NCI-H226 (cell line): ENCODE results near the gene KMT2C.

Source experiments
- DNase-seq: peaks from one replicate; pipeline ENCODE4 v3.0.0-alpha.2; 2015

KMT2C gene

DNA sequence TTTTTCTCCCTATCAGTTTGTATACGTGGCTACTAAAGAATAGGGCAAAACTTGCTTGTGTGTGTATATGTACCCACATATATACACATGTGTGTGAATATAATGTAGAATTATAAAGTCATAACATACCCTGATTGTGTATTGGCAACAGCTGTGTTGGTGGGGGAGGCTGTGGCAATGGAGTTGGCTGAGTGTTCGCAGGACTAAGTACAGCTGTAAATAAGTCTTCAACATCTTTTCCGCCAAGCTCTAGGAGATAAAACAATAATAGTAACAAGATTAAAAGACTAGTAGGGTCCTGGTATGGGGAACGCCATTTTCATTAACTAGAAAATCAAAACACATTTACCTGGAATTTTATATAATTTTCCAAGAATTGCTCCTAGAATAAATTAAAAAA lies 241.9 kb downstream of the KMT2C start:
- DNase-seq: no peak

GRCh38 chr7:152189061-152189460 lies 246.7 kb downstream of the KMT2C start:
- DNase-seq: no peak

- no peak for DNase-seq
These were observed 250.2 kb downstream of the KMT2C start for GRCh38 chr7:152185558-152185957.

DNA sequence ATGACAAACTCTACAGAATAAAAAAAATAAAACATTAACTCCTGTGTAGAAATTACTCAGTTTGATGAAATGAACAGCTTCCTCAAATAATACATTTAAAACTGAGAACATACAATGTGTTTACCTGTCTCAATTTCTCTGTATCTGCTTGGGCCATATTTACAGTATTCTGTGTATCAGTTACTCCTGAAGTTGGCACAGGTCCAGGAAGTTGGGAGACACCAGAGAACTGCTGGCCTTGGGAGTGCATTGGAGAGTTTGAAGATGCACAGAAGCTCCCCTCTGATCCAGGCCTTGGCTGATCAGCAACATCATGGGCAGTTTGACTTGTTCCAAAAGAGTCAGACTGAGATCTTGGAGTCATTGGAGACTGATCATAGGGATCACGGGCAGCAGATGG lies 255.2 kb downstream of the KMT2C start:
- no peak for DNase-seq

DNA sequence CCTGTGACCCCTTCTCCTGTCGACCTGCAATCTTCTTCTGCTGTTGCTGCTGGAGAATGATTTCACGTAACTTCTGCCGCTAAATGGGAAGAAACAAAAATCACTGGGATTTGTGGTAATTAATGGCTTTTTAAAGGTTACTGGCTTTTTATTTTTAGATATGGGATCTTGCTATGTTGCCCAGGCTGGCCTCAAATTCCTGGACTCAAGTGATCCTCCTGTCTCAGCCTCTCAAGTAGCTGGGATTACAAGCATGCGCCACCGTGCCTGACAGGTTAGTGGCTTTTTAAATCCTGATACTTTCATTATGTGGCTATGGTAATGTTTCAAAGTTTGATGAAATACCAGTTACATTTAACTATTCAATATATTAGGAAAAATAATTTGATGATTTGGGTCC lies 255.8 kb downstream of the KMT2C start:
- no peak for DNase-seq

- no peak for DNase-seq
These were observed 257.3 kb downstream of the KMT2C start for GRCh38 chr7:152178405-152179058.

DNA sequence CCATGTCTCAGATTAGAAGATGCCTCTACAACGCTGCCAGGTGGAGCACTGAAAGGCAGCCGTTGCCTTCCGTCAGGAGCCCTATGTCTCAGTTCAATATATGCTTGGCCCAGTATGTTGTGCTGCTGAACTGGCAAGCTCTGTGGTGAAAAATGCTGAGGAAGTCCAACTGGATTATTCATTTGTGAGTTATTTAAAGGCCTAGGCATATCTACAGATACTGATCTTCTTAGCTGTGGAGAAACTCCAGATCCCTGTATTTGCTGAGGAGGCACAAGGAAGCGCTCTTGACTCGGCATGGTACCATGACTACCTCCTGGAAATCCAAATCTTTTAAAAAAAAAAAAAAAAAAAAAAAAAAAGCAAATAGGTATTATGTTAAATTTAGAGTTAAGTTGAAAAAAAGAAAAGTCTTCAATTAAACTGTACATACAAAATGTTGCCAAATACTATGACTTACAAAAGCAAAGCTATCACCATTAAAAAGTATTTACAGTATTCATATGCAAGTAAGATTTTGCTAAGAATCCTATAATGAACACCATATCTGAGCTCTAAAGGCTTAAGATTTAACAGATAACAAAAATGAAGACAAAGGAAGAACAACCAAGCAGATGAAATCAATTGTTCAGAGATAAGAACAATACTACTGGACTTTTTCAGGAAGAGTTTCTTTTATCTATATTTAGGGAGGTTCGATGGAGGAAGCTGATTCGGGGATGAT lies 258.0 kb downstream of the KMT2C start:
- DNase-seq: no peak

DNA sequence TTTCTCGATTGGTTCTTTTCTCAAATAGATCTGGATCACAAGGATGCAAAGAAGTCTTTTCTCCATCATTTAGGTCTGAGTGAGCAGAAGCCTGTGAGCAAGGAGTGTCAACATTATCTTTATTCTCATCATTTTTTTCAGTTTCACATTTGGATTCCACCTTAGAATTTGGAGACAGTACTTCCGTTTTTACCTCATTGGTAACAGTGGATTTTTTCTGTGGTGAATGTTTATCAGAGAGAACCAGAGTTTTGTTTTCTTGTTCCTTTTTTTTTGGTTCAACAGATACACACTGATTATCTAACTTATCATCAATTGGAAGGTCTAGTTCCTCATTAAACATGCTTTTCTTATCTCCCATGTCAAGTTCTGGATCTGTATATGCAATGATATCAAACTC lies 259.0 kb downstream of the KMT2C start:
- no peak for DNase-seq

DNA sequence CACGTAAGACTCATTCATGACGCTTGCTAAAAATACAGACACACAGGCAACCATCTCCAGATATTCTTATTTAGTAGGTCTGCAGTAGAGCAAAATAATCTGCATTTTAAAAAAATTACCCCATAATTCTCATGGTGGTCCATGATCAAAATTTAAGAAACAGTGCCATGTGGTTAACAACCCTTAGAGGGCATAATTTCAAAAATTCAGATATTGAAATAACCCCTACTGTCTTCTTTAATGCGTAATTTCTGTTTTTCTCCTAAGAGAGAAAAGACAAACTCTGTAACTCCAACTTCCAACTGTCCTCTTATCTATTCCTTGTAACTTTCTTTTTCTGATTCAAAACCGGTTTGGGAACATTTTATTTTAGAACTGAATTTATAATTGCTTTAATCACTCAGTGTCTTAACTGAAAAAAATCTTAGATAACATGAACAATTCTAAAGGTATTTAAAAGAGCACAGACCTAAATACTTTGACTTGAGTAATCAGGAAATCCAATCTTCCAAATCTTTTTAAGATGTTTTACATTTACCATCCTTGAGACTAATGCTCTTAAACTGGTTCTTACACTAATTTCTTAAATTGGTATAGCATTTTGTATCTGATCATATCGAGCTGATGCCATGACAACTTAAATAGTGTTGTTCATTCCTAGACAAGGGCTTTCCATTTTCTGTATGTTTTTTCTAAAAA lies 262.3 kb downstream of the KMT2C start:
- DNase-seq: no peak

DNA sequence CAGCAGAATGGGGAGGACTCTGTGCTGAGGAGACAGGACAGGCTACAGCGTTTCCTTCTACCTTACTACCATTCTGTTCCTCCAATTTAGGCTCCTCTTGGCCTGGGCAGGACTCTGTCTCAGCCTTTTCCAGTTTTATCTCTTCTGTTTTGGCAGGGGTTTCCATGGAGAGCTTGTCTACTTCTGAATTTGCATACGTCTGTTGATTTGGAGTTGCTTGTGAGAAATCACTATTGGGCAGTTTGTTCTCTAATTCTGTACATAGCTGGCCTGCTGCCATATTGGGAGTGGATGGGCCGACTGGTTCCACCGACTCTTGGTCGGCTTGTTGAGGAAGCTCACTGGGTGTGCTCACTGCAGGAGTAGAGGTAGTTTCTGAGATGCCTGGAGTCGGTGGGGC lies 273.5 kb downstream of the KMT2C start:
- no peak for DNase-seq

- no peak for DNase-seq
These were observed 274.6 kb downstream of the KMT2C start for GRCh38 chr7:152161171-152161570.

DNA sequence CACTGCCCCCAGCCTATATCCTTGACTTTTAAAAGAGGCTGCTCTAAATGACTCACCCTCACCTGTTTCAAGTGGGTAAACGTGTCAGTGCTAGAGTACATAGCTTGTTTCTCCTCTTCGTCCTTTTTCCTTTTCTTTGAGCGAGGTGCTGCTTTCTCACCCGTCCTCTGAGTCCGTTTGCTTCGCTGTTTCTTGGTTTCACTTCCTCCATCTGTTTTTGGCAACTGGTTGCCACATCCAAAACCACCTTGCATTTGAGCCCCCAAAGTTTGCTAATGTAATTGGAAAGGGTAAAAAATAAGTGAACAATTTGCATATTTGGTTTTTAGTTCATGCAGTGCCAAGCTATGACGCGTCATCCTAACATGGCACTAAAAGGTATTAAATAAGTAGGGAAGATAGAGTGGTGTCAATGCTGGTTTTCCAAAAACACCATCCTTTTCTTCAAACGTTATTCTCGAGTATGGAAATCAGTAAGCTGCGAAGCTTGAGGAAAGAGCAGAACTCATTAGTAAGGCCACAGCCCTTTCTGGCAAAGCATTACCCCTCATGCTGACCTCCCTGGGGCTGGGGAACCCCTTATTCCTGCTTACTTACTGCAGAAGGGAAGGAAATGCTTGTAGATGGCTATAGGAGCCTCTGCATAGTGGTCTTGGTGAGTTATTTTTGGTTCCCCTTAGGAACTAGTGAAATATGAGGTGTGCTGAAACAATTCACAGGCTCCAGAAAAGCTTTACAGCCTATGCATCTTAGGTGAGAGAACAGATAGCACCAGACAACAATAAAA lies 276.8 kb downstream of the KMT2C start:
- DNase-seq: no peak

- no peak for DNase-seq
These were observed 283.5 kb downstream of the KMT2C start for GRCh38 chr7:152152267-152152666.

DNA sequence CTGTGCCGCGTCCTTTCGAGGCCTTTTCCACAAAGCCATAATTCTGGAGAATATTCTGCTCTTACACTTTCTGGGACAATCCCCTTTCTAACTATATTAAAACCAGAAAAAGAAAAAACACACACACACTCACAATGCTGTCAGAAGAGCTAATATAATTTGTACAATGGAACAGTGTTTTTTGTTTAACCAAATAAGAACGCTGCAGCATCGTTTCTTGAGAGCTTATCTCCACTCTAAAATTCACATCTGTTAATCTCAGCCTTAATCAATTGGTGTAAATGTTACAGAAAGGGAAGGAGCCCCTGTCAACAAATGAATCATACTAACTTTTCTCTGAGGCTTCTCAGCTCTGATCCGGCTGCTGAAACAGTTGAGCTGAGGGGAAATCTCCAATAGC lies 286.4 kb downstream of the KMT2C start:
- DNase-seq: no peak

DNA sequence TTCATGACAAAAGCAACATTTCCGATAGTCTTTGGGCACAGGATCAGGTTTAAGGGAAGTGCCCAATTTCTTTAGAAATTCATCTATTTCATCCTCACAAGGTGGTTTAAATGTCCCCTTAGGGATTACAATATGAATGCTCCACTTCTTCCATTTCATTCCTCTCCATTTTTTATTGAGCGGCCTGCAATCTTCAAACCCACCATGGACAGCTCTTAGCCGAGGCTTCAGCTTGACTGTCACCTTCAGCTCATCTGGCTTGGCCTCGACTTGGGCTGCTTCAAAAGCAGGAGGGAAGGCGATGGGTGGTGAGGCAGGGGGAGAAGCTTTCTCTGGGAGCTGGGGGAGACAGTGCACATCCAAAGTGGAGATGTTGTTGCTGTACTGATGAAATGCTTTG lies 287.1 kb downstream of the KMT2C start:
- DNase-seq: no peak

DNA sequence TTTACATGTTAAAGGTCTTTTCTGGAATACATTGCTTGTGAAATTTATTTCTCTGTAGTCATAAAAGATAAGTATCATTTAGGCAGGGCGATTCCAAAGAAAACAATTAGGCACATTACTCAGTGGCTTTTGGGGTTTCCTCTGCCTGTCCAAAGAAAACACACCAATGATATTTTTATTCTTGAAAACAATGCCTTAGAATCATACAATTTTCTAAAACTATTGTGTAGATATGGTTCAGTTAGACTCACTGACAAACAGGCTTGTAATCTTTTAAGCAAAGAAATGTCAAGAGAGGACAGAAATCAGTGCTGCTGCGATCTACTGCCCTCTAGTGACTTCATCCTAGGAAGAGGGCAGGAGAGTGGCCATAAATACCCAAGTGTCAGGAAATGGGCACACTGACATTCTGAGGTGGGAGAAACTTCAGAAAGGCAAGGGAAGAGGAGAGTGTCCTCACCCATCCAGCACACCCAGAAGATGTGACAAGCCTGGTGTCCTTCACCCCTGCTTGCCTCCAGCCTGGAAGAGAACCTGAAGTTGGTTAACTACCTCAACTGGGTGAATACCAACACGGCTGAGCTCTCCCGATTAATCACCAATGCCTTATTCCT lies 289.8 kb downstream of the KMT2C start:
- DNase-seq: peak; percentile 9

DNA sequence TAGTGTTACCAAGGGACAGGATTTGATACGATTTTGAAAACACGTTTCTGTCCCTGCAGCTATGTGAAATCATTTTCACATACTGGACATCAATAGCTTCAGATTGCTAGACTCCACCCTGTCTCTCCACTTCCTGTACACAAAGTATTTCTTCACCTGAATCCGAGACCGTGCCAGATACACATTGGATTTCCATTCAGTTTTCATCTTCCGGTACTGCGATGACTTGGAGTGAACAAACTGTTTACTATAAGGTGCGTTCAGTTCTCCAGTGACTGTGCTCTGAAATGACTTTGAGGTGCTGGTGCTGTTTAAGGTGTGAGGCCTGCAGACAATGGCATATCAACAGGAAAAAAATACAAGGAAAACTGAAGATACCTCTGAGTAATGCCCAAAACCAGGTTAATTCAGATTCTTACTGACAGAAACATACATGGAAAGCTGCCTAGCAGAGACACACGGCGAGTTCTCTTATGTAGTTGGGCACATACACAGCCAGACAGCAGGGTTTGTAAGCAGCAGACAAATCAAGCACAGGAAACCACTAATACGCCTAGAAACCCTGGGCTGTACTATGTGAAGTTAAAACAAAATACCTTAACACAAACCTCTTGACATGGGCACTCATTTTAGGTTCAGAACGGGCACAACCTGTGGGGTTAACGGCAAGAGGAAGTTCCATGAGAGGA lies 291.1 kb downstream of the KMT2C start:
- no peak for DNase-seq

DNA sequence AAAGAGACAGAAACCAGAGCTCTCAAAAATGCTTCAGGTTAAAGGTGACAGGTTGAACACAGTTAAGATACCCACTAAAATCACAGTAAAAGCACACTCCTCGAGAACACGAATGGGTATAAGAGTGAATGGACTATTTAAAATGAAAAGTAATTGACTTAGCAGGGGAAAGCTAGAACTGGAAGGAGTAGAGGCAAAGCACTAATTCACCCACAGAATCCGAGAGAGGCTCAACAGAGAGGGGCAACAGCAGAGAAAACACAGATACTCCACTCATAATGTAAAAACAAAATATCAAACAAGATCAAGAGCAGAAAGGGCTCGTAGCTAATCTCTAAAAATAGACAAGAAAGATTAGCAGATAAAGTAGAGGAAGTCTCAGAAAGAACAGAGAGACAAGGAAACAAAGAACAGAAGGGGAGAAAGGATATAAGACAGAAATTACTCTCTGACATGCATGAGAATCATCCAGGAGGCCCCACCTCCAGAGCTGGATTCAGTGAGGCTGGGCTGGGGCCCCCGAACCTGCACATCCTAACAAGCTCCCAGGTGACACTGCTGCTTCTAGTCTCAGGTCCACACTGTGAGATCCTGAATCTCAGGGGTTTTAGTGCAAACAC lies 292.7 kb downstream of the KMT2C start:
- DNase-seq: no peak

DNA sequence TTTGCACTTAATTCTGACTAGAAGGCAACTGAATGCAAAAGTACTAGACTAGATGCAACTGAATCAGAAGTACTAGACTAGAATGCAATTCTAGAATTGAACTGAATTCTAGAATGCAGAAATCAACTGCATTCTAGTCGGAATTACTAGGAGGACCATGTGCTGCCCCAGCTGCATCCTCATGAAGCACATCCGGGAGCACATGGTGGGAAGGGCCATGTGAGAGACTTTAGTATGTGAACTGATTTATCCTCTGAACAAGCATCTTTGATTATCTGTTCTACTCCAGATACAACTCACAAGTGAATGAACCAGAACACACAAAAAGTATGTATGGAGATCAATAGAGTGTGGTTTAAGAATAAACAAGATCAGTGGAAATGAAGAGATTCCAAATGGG lies 295.2 kb downstream of the KMT2C start:
- no peak for DNase-seq

GRCh38 chr7:152140067-152140466 lies 295.7 kb downstream of the KMT2C start:
- DNase-seq: no peak

DNA sequence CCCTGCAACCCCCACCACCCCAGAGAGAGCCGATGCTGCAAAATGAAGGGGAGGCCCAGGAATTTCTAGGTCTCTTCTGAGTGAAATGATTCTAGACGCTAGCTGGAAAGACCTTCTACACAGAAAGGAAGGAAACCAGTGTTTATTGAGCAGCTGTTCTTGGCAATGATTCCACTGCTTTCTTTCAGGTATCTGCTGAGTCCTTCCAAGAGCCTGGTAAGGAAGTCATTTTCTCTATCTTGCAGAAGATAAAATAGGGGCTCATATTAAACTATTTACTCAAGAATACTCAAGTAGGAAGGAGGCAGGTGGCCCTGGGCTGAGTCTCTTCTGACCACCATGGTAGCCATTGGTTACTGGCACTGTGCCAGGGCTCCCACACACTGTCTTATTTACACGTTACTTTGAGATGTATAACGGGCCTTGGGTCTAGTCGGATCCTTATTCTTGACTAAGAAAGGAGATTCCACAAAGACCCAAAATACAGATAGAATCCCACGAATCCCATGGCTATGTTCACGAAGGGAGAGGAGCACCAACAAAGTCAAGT lies 298.3 kb downstream of the KMT2C start:
- no peak for DNase-seq

GRCh38 chr7:152136686-152137085 lies 299.1 kb downstream of the KMT2C start:
- DNase-seq: no peak
